ENCODE results near the gene NIPBL. TPM values are rescaled to one million over a fixed set of nuclear protein-coding genes. Genes with fewer than 3 reads are reported as not detected.

The NIPBL gene
- total RNA-seq, 1 experiment from 2014 or later = 43.6 TPM

DNA sequence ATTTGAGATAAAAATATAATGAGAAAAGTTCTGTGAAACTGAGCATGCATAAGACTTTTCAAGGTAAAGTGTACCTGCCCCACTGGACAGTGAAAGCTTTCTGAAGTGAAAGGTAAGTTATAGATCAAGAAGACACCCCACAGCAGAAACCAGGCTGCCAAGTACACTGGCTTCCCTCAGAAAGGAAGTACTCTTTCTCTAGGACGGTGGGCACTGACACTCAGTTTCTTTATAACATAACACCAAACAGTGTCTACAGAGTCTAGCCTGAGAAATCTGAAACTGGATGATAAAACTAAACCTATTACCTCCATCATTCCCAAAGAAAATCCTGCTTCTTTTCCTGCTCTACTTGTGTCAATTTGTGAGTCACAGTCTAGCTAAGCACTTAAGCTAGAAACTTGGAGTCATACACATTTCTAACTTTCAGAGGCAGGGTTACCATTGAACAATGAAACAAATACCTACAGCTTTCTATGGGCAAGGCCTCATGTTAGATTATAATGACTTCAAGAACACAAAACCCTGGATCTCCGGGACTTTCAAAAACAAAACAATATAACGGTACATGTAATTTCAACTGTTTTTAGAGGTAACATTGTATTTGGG is 235.9 kb downstream of the NIPBL start:
- Histone ChIP-seq H3K27ac (no peak overlapping the region), H3K27me3 (no peaks in the 10 kb centered on the region), H3K9me3 (replicated peaks) (no peaks in the 10 kb centered on the region), H3K4me3 (no peak overlapping the region), H3K4me1 (no peaks in the 10 kb centered on the region), H3K36me3 (peaks cover 58% of the 10 kb centered on the region)
- no peak for DNase-seq

Measured in SJCRH30 (cell line).